ENCODE data around the gene MMP11.

The MMP11 gene

DNA sequence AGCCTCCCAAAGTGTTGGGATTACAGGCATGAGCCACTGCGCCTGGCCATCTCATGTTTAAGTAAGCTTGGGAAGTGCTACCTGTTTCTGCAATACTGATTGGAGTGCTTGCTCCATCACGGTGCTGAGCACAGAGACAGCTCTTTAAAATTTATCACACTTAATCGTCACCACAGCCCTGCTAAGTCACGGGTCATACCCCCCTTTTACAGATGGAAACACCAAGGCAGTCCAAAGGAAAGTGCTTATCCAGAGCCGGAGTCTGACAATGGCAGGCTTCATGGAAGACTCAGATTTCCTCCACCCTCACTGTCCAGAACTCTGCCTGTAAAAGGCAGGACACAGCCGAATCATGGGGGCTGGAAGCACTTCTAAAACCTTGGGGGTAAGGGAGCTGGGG is 12.6 kb upstream of the MMP11 start:
- no peak overlapping the region for H4K12ac ChIP-seq (ENCODE audit: low read depth, low read length)
- H2BK5ac ChIP-seq (ENCODE audit: low read depth, low read length, poor library complexity): no peak overlapping the region
- no peak overlapping the region for H2AFZ ChIP-seq (ENCODE audit: insufficient read depth, low read length, poor library complexity)
- no peak overlapping the region for H3K27ac ChIP-seq (ENCODE audit: low read depth, low read length)
- H4K8ac ChIP-seq (ENCODE audit: low read depth, low read length): no peak overlapping the region
- H3K4me1 ChIP-seq (ENCODE audit: control insufficient read depth in 1 of 2, insufficient read depth in 2 of 2, low read length in 2 of 2): peaks cover 6% of the 10 kb centered on the region in 2 experiments
- no peak overlapping the region for H3K9ac ChIP-seq (ENCODE audit: low read length)
- H3K23ac ChIP-seq (ENCODE audit: low read length): no peak overlapping the region
- no peaks in the 10 kb centered on the region for H3K36me3 ChIP-seq (ENCODE audit: control insufficient read depth in 1 of 2, insufficient read depth in 2 of 2, low read length in 2 of 2)
- H3K4me3 ChIP-seq (ENCODE audit: low read depth, low read length): no peak overlapping the region
- no peak overlapping the region for H3K14ac ChIP-seq (ENCODE audit: low read length)
- H3K4ac ChIP-seq (ENCODE audit: low read depth, low read length): no peak overlapping the region
- no peak overlapping the region for H4K91ac ChIP-seq (ENCODE audit: low read depth, low read length)
- no peak overlapping the region for H2AK5ac ChIP-seq (ENCODE audit: low read length)
- no CpG with 5 or more reads among the region's 6 CpGs for WGBS (ENCODE audit: extremely low coverage, insufficient coverage, insufficient read length)
- H3K79me2 ChIP-seq (ENCODE audit: control insufficient read depth, insufficient read depth, low read length, poor library complexity): no peaks in the 10 kb centered on the region
- H2BK120ac ChIP-seq (ENCODE audit: insufficient read depth, low read length, poor library complexity): no peak overlapping the region
- no peaks in the 10 kb centered on the region for H3K79me1 ChIP-seq (ENCODE audit: low read length)
- no peak overlapping the region for H3K4me2 ChIP-seq (ENCODE audit: low read length)
- DNase-seq: no peak
- no peak overlapping the region for H3K18ac ChIP-seq (ENCODE audit: low read length)
- H3K27me3 ChIP-seq (ENCODE audit: insufficient read depth, low read length): no peaks in the 10 kb centered on the region
- peaks cover 1% of the 10 kb centered on the region for H3K9me3 ChIP-seq (ENCODE audit: insufficient read depth, low read depth, low read length)
- H2BK12ac ChIP-seq (ENCODE audit: low read length): no peak overlapping the region

DNA sequence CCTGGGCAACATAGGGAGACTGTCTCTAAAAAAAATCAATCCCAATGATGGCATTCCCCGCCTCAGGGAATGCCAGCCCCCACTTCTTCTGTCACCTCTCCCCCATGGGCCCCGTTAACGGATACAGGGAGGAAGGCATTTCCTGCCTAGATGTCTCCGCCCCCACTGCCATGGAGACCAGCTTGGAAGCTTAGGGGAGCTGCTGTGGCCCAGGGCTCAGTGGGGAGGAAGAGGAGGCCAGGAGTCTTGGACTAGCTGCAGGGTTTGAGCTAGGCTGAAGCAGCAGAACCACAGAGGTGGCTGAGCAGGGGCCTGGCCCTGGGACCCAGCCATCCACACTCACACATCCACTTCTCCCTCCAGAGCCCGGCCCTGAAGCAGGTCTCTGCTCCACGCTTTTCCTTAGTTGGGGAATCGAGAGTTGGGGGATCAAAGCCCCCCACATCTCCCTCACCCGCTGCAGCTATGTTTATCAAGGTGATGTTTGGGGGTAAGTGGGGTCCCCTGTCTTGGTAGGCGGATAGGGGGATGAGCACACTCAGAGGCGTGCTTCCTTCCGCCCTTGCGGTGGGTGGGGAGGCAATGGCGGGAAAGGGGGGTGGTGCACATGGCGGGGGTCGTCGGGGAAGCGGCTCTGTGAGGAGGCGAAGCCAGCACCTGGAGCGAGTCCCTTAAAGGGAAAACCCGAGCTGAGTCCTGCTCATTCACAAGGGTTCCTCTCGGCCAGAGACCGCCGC is 9.6 kb upstream of the MMP11 start, which contains the start of gene C22orf15:
Gene C22orf15, plus strand, starts transcription at position 149 of the 737 bp plus-strand sequence. Its CDS starts 317 bp downstream, at position 466.
- H3K18ac ChIP-seq (ENCODE audit: low read length): no peak within 1 kb of the TSS
- no peak within 1 kb of the TSS for H3K14ac ChIP-seq (ENCODE audit: low read length)
- DNase-seq: no peak
- H3K36me3 ChIP-seq (ENCODE audit: control insufficient read depth in 1 of 2, insufficient read depth in 2 of 2, low read length in 2 of 2): no peaks in the 10 kb centered on the region
- no peaks in the 10 kb centered on the region for H3K9me3 ChIP-seq (ENCODE audit: insufficient read depth, low read depth, low read length)
- no peak within 1 kb of the TSS for H3K9ac ChIP-seq (ENCODE audit: low read length)
- no peak within 1 kb of the TSS for H4K12ac ChIP-seq (ENCODE audit: low read depth, low read length)
- H4K8ac ChIP-seq (ENCODE audit: low read depth, low read length): peak within 1 kb of the TSS; percentile 17
- no peak within 1 kb of the TSS for H4K91ac ChIP-seq (ENCODE audit: low read depth, low read length)
- no peak within 1 kb of the TSS for H2AK5ac ChIP-seq (ENCODE audit: low read length)
- H2BK12ac ChIP-seq (ENCODE audit: low read length): no peak within 1 kb of the TSS
- H2AFZ ChIP-seq (ENCODE audit: insufficient read depth, low read length, poor library complexity): peak within 1 kb of the TSS; percentile 35
- H3K4me3 ChIP-seq (ENCODE audit: low read depth, low read length): no peak within 1 kb of the TSS
- no peak within 1 kb of the TSS for H3K27ac ChIP-seq (ENCODE audit: low read depth, low read length)
- peak within 1 kb of the TSS; percentile 26 for H3K4me2 ChIP-seq (ENCODE audit: low read length)
- H3K23ac ChIP-seq (ENCODE audit: low read length): no peak within 1 kb of the TSS
- no peaks in the 10 kb centered on the region for H3K27me3 ChIP-seq (ENCODE audit: insufficient read depth, low read length)
- H2BK120ac ChIP-seq (ENCODE audit: insufficient read depth, low read length, poor library complexity): no peak within 1 kb of the TSS
- no peak within 1 kb of the TSS for H2BK5ac ChIP-seq (ENCODE audit: low read depth, low read length, poor library complexity)
- peaks cover 3% of the 10 kb centered on the region for H3K79me2 ChIP-seq (ENCODE audit: control insufficient read depth, insufficient read depth, low read length, poor library complexity)
- whole genome bisulfite sequencing (ENCODE audit: extremely low coverage, insufficient coverage, insufficient read length): no CpG with 5 or more reads among the region's 23 CpGs
- H3K79me1 ChIP-seq (ENCODE audit: low read length): peaks cover 4% of the 10 kb centered on the region
- no peak within 1 kb of the TSS for H3K4ac ChIP-seq (ENCODE audit: low read depth, low read length)
- peaks cover 6 to 13% of the 10 kb centered on the region in 2 experiments for H3K4me1 ChIP-seq (ENCODE audit: control insufficient read depth in 1 of 2, insufficient read depth in 2 of 2, low read length in 2 of 2)

- no peak overlapping the region for H4K91ac ChIP-seq (ENCODE audit: low read depth, low read length)
- H3K4me3 ChIP-seq (ENCODE audit: low read depth, low read length): no peak overlapping the region
- no peak overlapping the region for H4K12ac ChIP-seq (ENCODE audit: low read depth, low read length)
- no peak for DNase-seq
- H2AFZ ChIP-seq (ENCODE audit: insufficient read depth, low read length, poor library complexity): no peak overlapping the region
- no peak overlapping the region for H4K8ac ChIP-seq (ENCODE audit: low read depth, low read length)
- H3K79me2 ChIP-seq (ENCODE audit: control insufficient read depth, insufficient read depth, low read length, poor library complexity): peaks cover 4% of the 10 kb centered on the region
- H3K4me1 ChIP-seq (ENCODE audit: control insufficient read depth in 1 of 2, insufficient read depth in 2 of 2, low read length in 2 of 2): peaks cover 6 to 13% of the 10 kb centered on the region in 2 experiments
- no peak overlapping the region for H2BK12ac ChIP-seq (ENCODE audit: low read length)
- no peak overlapping the region for H2BK5ac ChIP-seq (ENCODE audit: low read depth, low read length, poor library complexity)
- H2AK5ac ChIP-seq (ENCODE audit: low read length): no peak overlapping the region
- H3K27ac ChIP-seq (ENCODE audit: low read depth, low read length): no peak overlapping the region
- H3K18ac ChIP-seq (ENCODE audit: low read length): no peak overlapping the region
- no peaks in the 10 kb centered on the region for H3K27me3 ChIP-seq (ENCODE audit: insufficient read depth, low read length)
- peaks cover 6% of the 10 kb centered on the region for H3K79me1 ChIP-seq (ENCODE audit: low read length)
- H3K4me2 ChIP-seq (ENCODE audit: low read length): peak overlapping the region; percentile 13
- no peak overlapping the region for H3K14ac ChIP-seq (ENCODE audit: low read length)
- H3K23ac ChIP-seq (ENCODE audit: low read length): no peak overlapping the region
- no peaks in the 10 kb centered on the region for H3K36me3 ChIP-seq (ENCODE audit: control insufficient read depth in 1 of 2, insufficient read depth in 2 of 2, low read length in 2 of 2)
- H2BK120ac ChIP-seq (ENCODE audit: insufficient read depth, low read length, poor library complexity): no peak overlapping the region
- H3K4ac ChIP-seq (ENCODE audit: low read depth, low read length): no peak overlapping the region
- no peaks in the 10 kb centered on the region for H3K9me3 ChIP-seq (ENCODE audit: insufficient read depth, low read depth, low read length)
- WGBS (ENCODE audit: extremely low coverage, insufficient coverage, insufficient read length): no CpG with 5 or more reads among the region's 17 CpGs
- no peak overlapping the region for H3K9ac ChIP-seq (ENCODE audit: low read length)
These were observed 9.1 kb upstream of the MMP11 start for GRCh38 chr22:23763579-23763945.

- no peaks in the 10 kb centered on the region for H3K27me3 ChIP-seq (ENCODE audit: insufficient read depth, low read length)
- no peak overlapping the region for H4K91ac ChIP-seq (ENCODE audit: low read depth, low read length)
- H2BK120ac ChIP-seq (ENCODE audit: insufficient read depth, low read length, poor library complexity): no peak overlapping the region
- no peak overlapping the region for H3K23ac ChIP-seq (ENCODE audit: low read length)
- H3K27ac ChIP-seq (ENCODE audit: low read depth, low read length): no peak overlapping the region
- H3K4me3 ChIP-seq (ENCODE audit: low read depth, low read length): no peak overlapping the region
- H2AFZ ChIP-seq (ENCODE audit: insufficient read depth, low read length, poor library complexity): no peak overlapping the region
- peaks cover 4% of the 10 kb centered on the region for H3K79me2 ChIP-seq (ENCODE audit: control insufficient read depth, insufficient read depth, low read length, poor library complexity)
- H3K4ac ChIP-seq (ENCODE audit: low read depth, low read length): no peak overlapping the region
- no peak overlapping the region for H4K8ac ChIP-seq (ENCODE audit: low read depth, low read length)
- no peaks in the 10 kb centered on the region for H3K36me3 ChIP-seq (ENCODE audit: control insufficient read depth in 1 of 2, insufficient read depth in 2 of 2, low read length in 2 of 2)
- no peaks in the 10 kb centered on the region for H3K9me3 ChIP-seq (ENCODE audit: insufficient read depth, low read depth, low read length)
- H3K79me1 ChIP-seq (ENCODE audit: low read length): peaks cover 6% of the 10 kb centered on the region
- H3K14ac ChIP-seq (ENCODE audit: low read length): no peak overlapping the region
- H4K12ac ChIP-seq (ENCODE audit: low read depth, low read length): no peak overlapping the region
- H3K4me2 ChIP-seq (ENCODE audit: low read length): peak overlapping the region; percentile 13
- no peak overlapping the region for H2BK5ac ChIP-seq (ENCODE audit: low read depth, low read length, poor library complexity)
- H3K4me1 ChIP-seq (ENCODE audit: control insufficient read depth in 1 of 2, insufficient read depth in 2 of 2, low read length in 2 of 2): peaks cover 6 to 13% of the 10 kb centered on the region in 2 experiments
- no peak overlapping the region for H3K18ac ChIP-seq (ENCODE audit: low read length)
- whole genome bisulfite sequencing (ENCODE audit: extremely low coverage, insufficient coverage, insufficient read length): no CpG with 5 or more reads among the region's 7 CpGs
- no peak overlapping the region for H2AK5ac ChIP-seq (ENCODE audit: low read length)
- no peak for DNase-seq
- H3K9ac ChIP-seq (ENCODE audit: low read length): no peak overlapping the region
- H2BK12ac ChIP-seq (ENCODE audit: low read length): no peak overlapping the region
These were observed 8.7 kb upstream of the MMP11 start for GRCh38 chr22:23763954-23764353.

Measured in trophoblast cell (in vitro differentiated cells and primary cell).